WTC11 (cell line): ENCODE measurements around the gene DGCR8. TPM values are rescaled to one million over a fixed set of nuclear protein-coding genes. Genes with fewer than 3 reads are reported as not detected.

ENCODE experiments used
- ATAC-seq: fragments of 200-7000 bp; cut with Tn5 transposase; 2 replicates; pipeline ENCODE4 v1.10.0; 2021; ENCODE audit warnings: mild to moderate bottlenecking, moderate library complexity
- CTCF ChIA-PET: fragments of 300-600 bp; sonication (Branson Sonifier 250); formaldehyde crosslinking; loops from one replicate; lab custom pipeline; 2021; ENCODE audit warnings: antibody characterized with exemption; lab: Charles Lee
- POLR2A ChIA-PET: fragments of 350-600 bp; sonication (Branson Sonifier 250); formaldehyde crosslinking; loops from one replicate; lab custom pipeline; 2021; ENCODE audit warnings: antibody characterized with exemption; lab: Charles Lee
- DNase-seq: peaks from one replicate; pipeline ENCODE4 v3.0.0; 2021; ENCODE audit warnings: low spot score
- H3K27ac Mint-ChIP-seq: 2 replicates; pipeline ENCODE4 v1.8.0; 2021; ENCODE audit warnings: mixed read lengths
- H3K27me3 Mint-ChIP-seq: 2 replicates; pipeline ENCODE4 v1.8.0; 2021; ENCODE audit warnings: low read depth, mild to moderate bottlenecking, moderate library complexity, mixed read lengths
- H3K36me3 Mint-ChIP-seq: 2 replicates; pipeline ENCODE4 v1.8.0; 2021; ENCODE audit warnings: mixed read lengths
- H3K4me1 Mint-ChIP-seq: 2 replicates; pipeline ENCODE4 v1.8.0; 2022; ENCODE audit warnings: mixed read lengths
- H3K4me3 Mint-ChIP-seq: 2 replicates; pipeline ENCODE4 v1.8.0; 2021; ENCODE audit warnings: mild to moderate bottlenecking, moderate library complexity, mixed read lengths
- H3K9me3 Mint-ChIP-seq: 2 replicates; pipeline ENCODE4 v1.8.0; 2021; ENCODE audit warnings: mixed read lengths
- ATF1 ChIP-seq: sonication (generic); formaldehyde crosslinking; IDR thresholded peaks from 2 replicates; pipeline ENCODE4 v1.8.1; 2023; ENCODE audit warnings: mild to moderate bottlenecking, moderate library complexity, missing genetic modification reagents
- CREB1 ChIP-seq: sonication (generic); formaldehyde crosslinking; IDR thresholded peaks from 2 replicates; pipeline ENCODE4 v1.8.0; 2023; ENCODE audit warnings: mild to moderate bottlenecking, missing genetic modification reagents
- ELF4 ChIP-seq: sonication (generic); formaldehyde crosslinking; IDR thresholded peaks from 2 replicates; pipeline ENCODE4 v1.8.1; 2022; ENCODE audit warnings: low read depth, mild to moderate bottlenecking, moderate library complexity, missing genetic modification reagents
- ETV6 ChIP-seq: sonication (generic); formaldehyde crosslinking; IDR thresholded peaks from 2 replicates; pipeline ENCODE4 v1.8.1; 2022; ENCODE audit warnings: mild to moderate bottlenecking, missing genetic modification reagents
- GRHL2 ChIP-seq: fragments of 250-450 bp; sonication (Bioruptor Pico); IDR thresholded peaks from 2 replicates; pipeline ENCODE4 v1.8.0; 2022; ENCODE audit warnings: mild to moderate bottlenecking, moderate library complexity; ENCODE audit not compliant: insufficient replicate concordance, severe bottlenecking
- RORB ChIP-seq: fragments of 250-450 bp; sonication (Bioruptor Pico); IDR thresholded peaks from 2 replicates; pipeline ENCODE4 v1.9.0; 2021; ENCODE audit warnings: mild to moderate bottlenecking
- TCF7 ChIP-seq: sonication (generic); formaldehyde crosslinking; IDR thresholded peaks from 2 replicates; pipeline ENCODE4 v1.8.0; 2022; ENCODE audit warnings: mild to moderate bottlenecking, low read depth, missing genetic modification reagents, moderate library complexity
- ZBTB21 ChIP-seq: sonication (generic); formaldehyde crosslinking; IDR thresholded peaks from 2 replicates; pipeline ENCODE4 v1.8.1; 2023; ENCODE audit warnings: mild to moderate bottlenecking, missing genetic modification reagents, borderline replicate concordance
- ZNF232 ChIP-seq: sonication (generic); formaldehyde crosslinking; IDR thresholded peaks from 2 replicates; pipeline ENCODE4 v1.8.0; 2022; ENCODE audit warnings: mild to moderate bottlenecking, missing genetic modification reagents
- ZNF416 ChIP-seq: fragments of 250-450 bp; sonication (Bioruptor Pico); IDR thresholded peaks from 2 replicates; pipeline ENCODE4 v1.9.0; 2021; ENCODE audit warnings: mild to moderate bottlenecking, inconsistent platforms
- total RNA-seq: library from RNA; stranded (reverse); gene quantifications from 3 replicates; pipeline ENCODE4 v1.2.3, GENCODE V29; 2021
- TF ChIP-seq, protein P1 (sequence below): sonication (generic); formaldehyde crosslinking; IDR thresholded peaks from 2 replicates; pipeline ENCODE4 v1.8.0; 2023; ENCODE audit warnings: missing genetic modification reagents, mild to moderate bottlenecking, borderline replicate concordance
- TF ChIP-seq, protein P2 (sequence below): sonication (generic); formaldehyde crosslinking; IDR thresholded peaks from 2 replicates; pipeline ENCODE4 v1.8.1; 2023; ENCODE audit warnings: mild to moderate bottlenecking, missing genetic modification reagents
- TF ChIP-seq, protein P3 (sequence below): sonication (generic); formaldehyde crosslinking; IDR thresholded peaks from 2 replicates; pipeline ENCODE4 v1.8.1; 2023; ENCODE audit warnings: mild to moderate bottlenecking, moderate library complexity, missing genetic modification reagents
- TF ChIP-seq, protein P4 (sequence below): sonication (generic); formaldehyde crosslinking; IDR thresholded peaks from 2 replicates; pipeline ENCODE4 v1.8.0; 2022; ENCODE audit warnings: mild to moderate bottlenecking, missing genetic modification reagents

Gene DGCR8
- total RNA-seq, 1 experiment from 2014 or later, result 55.0 TPM

DNA sequence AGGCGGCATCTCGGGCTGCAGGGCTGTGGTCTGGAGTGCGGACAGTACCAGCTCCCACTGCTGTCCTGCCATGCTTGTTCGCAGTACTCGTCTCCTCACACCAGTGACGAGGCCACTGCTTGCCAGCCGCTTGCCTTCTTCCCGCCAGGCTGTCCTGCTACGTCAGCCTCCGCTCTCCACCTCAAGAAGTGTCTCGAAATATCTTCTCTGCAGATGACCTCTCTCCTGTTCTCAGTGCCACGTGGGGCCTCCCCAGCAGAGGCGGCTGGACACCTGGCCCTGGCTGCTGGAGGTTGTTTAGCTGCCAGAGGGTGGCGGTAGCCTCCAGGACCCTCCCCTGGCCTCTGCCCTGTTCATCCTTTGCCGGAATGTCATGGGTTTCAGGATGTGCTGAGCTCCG lies 73.9 kb downstream of the DGCR8 start:
- ChIA-PET CTCF (interaction anchor here (0.6 to 2.9 kb wide), 20 partner anchors 9 to 264 kb away, joined by 3 to 30 read pairs (median 5); partner anchors contain the start of genes DGCR6L and ZDHHC8), POLR2A (no interaction called here)
- Mint-ChIP-seq H3K27me3 (no peaks in the 10 kb centered on the region), H3K36me3 (no peaks in the 10 kb centered on the region), H3K4me3 (no peak overlapping the region), H3K9me3 (no peaks in the 10 kb centered on the region), H3K27ac (peak overlapping the region; percentile 73; the same call in 1 of the 2 replicates), H3K4me1 (peaks cover 6% of the 10 kb centered on the region)
- DNase-seq (peak; percentile 42), ATAC-seq (peak; percentile 9; the same call in 1 of the 2 replicates)
- TF ChIP-seq, protein P1, sequence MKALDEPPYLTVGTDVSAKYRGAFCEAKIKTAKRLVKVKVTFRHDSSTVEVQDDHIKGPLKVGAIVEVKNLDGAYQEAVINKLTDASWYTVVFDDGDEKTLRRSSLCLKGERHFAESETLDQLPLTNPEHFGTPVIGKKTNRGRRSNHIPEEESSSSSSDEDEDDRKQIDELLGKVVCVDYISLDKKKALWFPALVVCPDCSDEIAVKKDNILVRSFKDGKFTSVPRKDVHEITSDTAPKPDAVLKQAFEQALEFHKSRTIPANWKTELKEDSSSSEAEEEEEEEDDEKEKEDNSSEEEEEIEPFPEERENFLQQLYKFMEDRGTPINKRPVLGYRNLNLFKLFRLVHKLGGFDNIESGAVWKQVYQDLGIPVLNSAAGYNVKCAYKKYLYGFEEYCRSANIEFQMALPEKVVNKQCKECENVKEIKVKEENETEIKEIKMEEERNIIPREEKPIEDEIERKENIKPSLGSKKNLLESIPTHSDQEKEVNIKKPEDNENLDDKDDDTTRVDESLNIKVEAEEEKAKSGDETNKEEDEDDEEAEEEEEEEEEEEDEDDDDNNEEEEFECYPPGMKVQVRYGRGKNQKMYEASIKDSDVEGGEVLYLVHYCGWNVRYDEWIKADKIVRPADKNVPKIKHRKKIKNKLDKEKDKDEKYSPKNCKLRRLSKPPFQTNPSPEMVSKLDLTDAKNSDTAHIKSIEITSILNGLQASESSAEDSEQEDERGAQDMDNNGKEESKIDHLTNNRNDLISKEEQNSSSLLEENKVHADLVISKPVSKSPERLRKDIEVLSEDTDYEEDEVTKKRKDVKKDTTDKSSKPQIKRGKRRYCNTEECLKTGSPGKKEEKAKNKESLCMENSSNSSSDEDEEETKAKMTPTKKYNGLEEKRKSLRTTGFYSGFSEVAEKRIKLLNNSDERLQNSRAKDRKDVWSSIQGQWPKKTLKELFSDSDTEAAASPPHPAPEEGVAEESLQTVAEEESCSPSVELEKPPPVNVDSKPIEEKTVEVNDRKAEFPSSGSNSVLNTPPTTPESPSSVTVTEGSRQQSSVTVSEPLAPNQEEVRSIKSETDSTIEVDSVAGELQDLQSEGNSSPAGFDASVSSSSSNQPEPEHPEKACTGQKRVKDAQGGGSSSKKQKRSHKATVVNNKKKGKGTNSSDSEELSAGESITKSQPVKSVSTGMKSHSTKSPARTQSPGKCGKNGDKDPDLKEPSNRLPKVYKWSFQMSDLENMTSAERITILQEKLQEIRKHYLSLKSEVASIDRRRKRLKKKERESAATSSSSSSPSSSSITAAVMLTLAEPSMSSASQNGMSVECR (CRISPR knock-in tag), result no peak
- TF ChIP-seq RORB (no peak), ZNF232 (no peak), CREB1 (no peak), ATF1 (no peak)
- TF ChIP-seq, protein P2, sequence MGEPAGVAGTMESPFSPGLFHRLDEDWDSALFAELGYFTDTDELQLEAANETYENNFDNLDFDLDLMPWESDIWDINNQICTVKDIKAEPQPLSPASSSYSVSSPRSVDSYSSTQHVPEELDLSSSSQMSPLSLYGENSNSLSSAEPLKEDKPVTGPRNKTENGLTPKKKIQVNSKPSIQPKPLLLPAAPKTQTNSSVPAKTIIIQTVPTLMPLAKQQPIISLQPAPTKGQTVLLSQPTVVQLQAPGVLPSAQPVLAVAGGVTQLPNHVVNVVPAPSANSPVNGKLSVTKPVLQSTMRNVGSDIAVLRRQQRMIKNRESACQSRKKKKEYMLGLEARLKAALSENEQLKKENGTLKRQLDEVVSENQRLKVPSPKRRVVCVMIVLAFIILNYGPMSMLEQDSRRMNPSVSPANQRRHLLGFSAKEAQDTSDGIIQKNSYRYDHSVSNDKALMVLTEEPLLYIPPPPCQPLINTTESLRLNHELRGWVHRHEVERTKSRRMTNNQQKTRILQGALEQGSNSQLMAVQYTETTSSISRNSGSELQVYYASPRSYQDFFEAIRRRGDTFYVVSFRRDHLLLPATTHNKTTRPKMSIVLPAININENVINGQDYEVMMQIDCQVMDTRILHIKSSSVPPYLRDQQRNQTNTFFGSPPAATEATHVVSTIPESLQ (CRISPR knock-in tag), result no peak

DNA sequence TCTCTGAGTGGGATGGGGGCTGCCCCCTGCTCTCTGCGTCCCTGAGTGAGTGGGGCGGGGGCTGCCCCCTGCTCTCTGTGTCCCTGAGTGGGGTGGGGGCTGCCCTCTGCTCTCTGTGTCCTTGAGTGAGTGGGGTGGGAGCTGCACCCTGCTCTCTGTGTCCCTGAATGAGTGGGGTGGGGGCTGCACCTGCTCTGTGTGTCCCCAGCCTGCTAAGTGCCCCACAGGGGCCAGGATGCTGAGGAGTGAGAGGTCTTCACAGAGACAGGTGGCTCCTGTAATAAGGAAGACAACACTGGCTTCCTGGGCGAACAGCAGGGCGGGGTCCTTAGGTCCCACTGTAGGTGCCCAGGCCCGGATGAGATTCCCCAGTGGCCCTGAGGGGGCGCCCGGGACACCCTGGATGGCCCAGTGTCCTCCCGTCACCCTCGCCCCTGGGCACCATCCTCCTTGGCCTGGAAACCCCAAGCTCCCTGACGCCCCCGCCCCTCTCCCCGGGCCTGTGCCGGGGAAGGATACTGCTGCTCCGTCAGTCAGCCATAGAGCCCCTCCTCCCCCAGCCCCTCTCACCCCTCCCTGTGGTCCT lies 74.7 kb downstream of the DGCR8 start:
- no peak overlapping the region for H3K27ac Mint-ChIP-seq
- ATAC-seq, result peak; percentile 10; the same call in 1 of the 2 replicates
- POLR2A ChIA-PET, result no interaction called here

DNA sequence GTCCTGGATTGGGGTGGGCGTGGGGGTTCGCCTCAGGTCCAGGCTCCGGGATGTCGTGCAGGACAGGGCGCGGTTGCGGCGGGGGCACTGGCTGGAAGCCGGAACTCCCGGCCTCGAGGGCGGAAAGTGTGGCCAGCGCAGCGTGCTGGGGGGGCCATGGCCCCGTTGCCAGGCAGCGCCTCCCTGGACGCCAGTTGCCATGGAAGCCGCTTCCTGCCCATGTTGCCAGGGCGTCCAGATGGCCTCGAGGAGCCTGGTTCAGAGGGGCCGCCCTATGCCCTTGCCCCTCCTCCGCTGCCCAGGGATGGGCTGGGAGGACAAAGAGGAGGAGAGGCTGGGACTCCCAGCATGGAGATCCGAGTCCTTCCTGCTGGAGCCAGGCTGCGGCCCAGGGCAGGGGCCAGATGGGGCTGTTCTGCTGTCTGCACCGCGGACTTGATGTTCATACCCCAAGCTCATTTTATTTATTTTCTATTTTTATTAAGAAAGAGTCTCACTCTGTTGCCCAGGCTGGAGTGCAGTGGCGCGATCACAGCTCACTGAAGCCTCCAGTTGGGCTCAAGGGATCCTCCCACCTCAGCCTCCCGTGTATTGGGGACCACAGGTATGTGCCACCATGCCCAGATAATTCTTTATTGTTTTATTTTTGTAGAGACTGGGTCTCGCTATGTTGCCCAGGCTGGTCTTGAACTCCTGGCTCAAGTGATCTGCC lies 75.4 kb downstream of the DGCR8 start:
- H3K4me3 Mint-ChIP-seq, result no peak overlapping the region
- no peaks in the 10 kb centered on the region for H3K36me3 Mint-ChIP-seq
- CTCF ChIA-PET, result interaction anchor here (0.6 to 3.2 kb wide), 7 partner anchors 25 to 1734 kb away, joined by 3 to 69 read pairs (median 12); partner anchors contain the start of gene ZDHHC8
- POLR2A ChIA-PET, result no interaction called here
- no peak overlapping the region for H3K27ac Mint-ChIP-seq
- no peak for ATAC-seq
- H3K4me1 Mint-ChIP-seq, result peaks cover 7% of the 10 kb centered on the region
- TF ChIP-seq GRHL2 (CRISPR knock-in tag) (no peak), ETV6 (CRISPR knock-in tag) (no peak), ELF4 (CRISPR knock-in tag) (no peak)
- no peaks in the 10 kb centered on the region for H3K9me3 Mint-ChIP-seq
- DNase-seq, result no peak
- H3K27me3 Mint-ChIP-seq, result no peaks in the 10 kb centered on the region

More for the DNA sequence above, 74.7 kb downstream of the DGCR8 start:
- H3K36me3 Mint-ChIP-seq, result no peaks in the 10 kb centered on the region
- no peak overlapping the region for H3K4me3 Mint-ChIP-seq
- TF ChIP-seq, protein P3, sequence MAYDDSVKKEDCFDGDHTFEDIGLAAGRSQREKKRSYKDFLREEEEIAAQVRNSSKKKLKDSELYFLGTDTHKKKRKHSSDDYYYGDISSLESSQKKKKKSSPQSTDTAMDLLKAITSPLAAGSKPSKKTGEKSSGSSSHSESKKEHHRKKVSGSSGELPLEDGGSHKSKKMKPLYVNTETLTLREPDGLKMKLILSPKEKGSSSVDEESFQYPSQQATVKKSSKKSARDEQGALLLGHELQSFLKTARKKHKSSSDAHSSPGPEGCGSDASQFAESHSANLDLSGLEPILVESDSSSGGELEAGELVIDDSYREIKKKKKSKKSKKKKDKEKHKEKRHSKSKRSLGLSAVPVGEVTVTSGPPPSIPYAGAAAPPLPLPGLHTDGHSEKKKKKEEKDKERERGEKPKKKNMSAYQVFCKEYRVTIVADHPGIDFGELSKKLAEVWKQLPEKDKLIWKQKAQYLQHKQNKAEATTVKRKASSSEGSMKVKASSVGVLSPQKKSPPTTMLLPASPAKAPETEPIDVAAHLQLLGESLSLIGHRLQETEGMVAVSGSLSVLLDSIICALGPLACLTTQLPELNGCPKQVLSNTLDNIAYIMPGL, result no peak
- no peak for TF ChIP-seq ZBTB21 (CRISPR knock-in tag)
- no peak for TF ChIP-seq TCF7 (CRISPR knock-in tag)
- TF ChIP-seq, protein P4, sequence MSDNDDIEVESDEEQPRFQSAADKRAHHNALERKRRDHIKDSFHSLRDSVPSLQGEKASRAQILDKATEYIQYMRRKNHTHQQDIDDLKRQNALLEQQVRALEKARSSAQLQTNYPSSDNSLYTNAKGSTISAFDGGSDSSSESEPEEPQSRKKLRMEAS, result no peak
- TF ChIP-seq ZNF416, result no peak
- no peak for DNase-seq
- H3K9me3 Mint-ChIP-seq, result no peaks in the 10 kb centered on the region
- H3K27me3 Mint-ChIP-seq, result no peaks in the 10 kb centered on the region
- H3K4me1 Mint-ChIP-seq, result peaks cover 7% of the 10 kb centered on the region
- CTCF ChIA-PET, result interaction anchor here (0.6 to 2.9 kb wide), 19 partner anchors 10 to 264 kb away, joined by 3 to 30 read pairs (median 5); partner anchors contain the start of genes DGCR6L and ZDHHC8
